Right atrium auricular region (tissue), 2 donors: ENCODE data around the gene GRIK4. TPM values are rescaled to one million over a fixed set of nuclear protein-coding genes. Genes with fewer than 3 reads are reported as not detected.

Experiments
- DNase-seq: peaks from one replicate; pipeline ENCODE4 v3.0.0-alpha.2; 2019; ENCODE audit warnings: low spot score
- H3K27ac ChIP-seq, 2 donors: fragments of 200-600 bp; sonication (generic); 1 replicate in 1 of 2; 2 replicates in 1 of 2; pipeline ENCODE4 v1.5.1; 2016 to 2019
- H3K27me3 ChIP-seq, 2 donors: fragments of 200-600 bp; sonication (generic); one replicate each; pipeline versions ENCODE4 v1.5.1 to v1.6.0; 2017 to 2019
- H3K36me3 ChIP-seq: fragments of 200-600 bp; sonication (generic); one replicate; pipeline ENCODE4 v1.5.1; 2016
- H3K4me1 ChIP-seq, 2 donors: fragments of 200-600 bp; sonication (generic); one replicate each; pipeline versions ENCODE4 v1.5.1 to v1.6.0; 2017 to 2019
- H3K4me3 ChIP-seq, 2 donors: fragments of 200-600 bp; sonication (generic); 1 replicate in 1 of 2; 2 replicates in 1 of 2; pipeline ENCODE4 v1.5.1; 2017 to 2019; ENCODE audit warnings: mild to moderate bottlenecking in 1 of 2, moderate library complexity in 1 of 2
- H3K9me3 ChIP-seq, 2 donors: fragments of 200-600 bp; sonication (generic); one replicate each; pipeline ENCODE4 v1.5.1; 2019
- total RNA-seq, 2 donors: library from RNA; depleted of rRNA; stranded (reverse); fragments of >200 nt; gene quantifications; one replicate each; pipeline ENCODE4 v1.1.0, GENCODE V29; 2016
- TF ChIP-seq, protein P1 (sequence below), 2 donors: fragments of 200-600 bp; sonication (generic); IDR thresholded peaks; one replicate each; pipeline ENCODE4 v1.5.1; 2019; ENCODE audit warnings: antibody characterized with exemption in 2 of 2

Gene GRIK4
- total RNA-seq, 2 donors from 2014 or later, result 0.04 to 0.30 TPM

DNA sequence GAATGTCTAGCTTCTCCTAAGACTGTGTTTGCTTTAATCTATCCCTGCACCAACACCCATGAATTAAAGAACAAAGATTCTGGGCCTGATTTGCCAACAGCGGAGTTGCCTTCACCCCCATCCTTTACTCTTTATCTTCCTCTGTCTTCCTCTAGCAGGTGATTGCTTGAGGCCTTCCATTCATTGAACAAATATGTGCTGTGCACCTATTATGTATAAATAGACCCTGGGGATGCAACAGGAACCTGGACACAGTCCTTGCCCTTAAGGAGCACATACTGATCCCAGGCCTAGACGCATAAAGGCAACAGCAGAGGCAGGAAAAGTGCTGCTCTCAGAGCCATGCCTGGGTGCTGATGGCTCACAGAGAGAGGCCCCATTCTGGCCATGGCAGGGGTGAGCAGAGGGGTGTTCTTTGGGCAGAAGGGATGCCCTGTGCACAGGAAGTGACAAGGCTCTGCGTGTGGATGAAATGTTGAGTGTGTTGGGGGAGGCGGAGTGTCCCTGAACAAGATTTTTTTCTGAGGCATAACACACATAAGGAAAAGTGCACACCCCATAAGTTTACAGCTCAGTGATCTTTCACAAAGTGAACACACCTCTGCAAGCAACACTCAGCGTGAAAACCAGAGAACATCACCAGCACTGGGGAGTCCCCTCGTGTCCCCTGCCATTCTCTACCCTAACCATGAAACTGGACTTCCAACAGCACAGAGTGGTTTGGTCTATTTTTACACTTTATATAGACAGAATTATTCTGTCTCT is 145.9 kb downstream of the GRIK4 start:
- DNase-seq, result no peak

DNA sequence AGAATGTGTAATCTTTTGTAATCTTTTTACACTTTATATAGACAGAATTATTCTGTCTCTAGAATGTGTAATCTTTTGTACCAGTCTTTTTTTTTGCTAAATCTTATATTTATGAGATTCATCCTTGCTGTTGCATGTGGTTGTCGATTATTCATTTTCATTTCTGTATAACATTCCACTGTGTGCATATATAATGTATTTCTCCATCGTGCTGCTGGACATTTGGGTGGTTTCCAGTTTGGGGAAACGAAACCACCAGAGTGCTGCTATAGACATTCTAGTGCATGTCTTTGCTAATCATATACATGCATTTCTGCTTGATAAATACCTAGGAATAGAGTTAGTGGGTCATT is 146.5 kb downstream of the GRIK4 start:
- Histone ChIP-seq H3K36me3 (no peaks in the 10 kb centered on the region), H3K4me1 (no peaks in the 10 kb centered on the region), H3K9me3 (no peaks in the 10 kb centered on the region), H3K27me3 (no peaks in the 10 kb centered on the region), H3K27ac (no peak overlapping the region), H3K4me3 (no peak overlapping the region)
- DNase-seq, result no peak
- TF ChIP-seq, protein P1, sequence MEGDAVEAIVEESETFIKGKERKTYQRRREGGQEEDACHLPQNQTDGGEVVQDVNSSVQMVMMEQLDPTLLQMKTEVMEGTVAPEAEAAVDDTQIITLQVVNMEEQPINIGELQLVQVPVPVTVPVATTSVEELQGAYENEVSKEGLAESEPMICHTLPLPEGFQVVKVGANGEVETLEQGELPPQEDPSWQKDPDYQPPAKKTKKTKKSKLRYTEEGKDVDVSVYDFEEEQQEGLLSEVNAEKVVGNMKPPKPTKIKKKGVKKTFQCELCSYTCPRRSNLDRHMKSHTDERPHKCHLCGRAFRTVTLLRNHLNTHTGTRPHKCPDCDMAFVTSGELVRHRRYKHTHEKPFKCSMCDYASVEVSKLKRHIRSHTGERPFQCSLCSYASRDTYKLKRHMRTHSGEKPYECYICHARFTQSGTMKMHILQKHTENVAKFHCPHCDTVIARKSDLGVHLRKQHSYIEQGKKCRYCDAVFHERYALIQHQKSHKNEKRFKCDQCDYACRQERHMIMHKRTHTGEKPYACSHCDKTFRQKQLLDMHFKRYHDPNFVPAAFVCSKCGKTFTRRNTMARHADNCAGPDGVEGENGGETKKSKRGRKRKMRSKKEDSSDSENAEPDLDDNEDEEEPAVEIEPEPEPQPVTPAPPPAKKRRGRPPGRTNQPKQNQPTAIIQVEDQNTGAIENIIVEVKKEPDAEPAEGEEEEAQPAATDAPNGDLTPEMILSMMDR (IDR thresholded peaks at IDR 0.05), result no peak

More for the DNA sequence above, 145.9 kb downstream of the GRIK4 start:
- Histone ChIP-seq H3K36me3 (no peaks in the 10 kb centered on the region), H3K4me3 (no peak overlapping the region), H3K27ac (no peak overlapping the region), H3K27me3 (no peaks in the 10 kb centered on the region), H3K4me1 (no peaks in the 10 kb centered on the region), H3K9me3 (no peaks in the 10 kb centered on the region)
- TF ChIP-seq, protein P1 (IDR thresholded peaks at IDR 0.05), result no peak

DNA sequence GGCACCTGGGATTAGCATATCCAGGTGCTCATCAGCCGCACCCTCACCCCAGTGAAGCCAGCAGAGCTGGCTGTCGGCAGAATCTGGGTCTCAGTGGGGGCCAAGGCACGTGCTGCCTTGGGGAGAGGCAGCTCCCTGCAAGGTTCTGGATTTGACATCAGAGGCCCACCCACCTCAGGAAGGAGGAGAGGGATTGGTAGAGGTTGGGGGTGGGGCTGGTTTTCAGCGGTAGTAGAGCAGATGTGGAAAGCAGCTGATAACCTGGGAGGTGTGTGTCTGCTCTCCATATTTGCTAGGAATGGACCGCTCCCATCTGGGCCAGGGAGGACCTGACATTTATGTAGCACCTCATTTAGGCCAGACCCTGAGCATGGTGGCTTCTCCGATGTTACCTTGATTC is 147.5 kb downstream of the GRIK4 start:
- H3K27me3 ChIP-seq, result no peaks in the 10 kb centered on the region

DNA sequence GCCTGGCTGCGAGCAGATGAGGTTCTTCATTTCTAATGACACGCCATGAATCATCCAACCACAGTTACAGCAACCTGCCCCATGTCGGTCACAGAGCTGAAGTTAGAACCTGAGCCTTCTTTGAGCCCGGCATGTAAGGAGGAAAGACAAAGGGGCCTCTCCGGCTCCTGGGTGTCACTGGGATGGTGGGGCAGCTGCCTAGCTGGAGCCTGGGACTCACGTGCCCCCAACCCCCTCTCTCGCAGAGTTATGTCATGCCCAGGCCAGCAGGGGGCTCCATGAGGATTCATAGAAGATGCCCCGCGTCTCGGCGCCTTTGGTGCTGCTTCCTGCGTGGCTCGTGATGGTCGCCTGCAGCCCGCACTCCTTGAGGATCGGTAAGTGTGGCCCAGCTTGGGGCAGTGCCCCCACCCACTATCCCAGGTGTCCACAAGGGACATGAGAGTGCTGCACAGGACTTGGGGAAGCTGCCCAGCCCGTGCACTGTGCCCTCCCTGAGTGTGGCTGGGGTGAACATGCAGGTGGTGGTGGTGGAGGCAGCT is 148.5 kb downstream of the GRIK4 start:
- Histone ChIP-seq H3K9me3 (no peaks in the 10 kb centered on the region), H3K4me1 (no peaks in the 10 kb centered on the region), H3K27ac (no peak overlapping the region), H3K36me3 (no peaks in the 10 kb centered on the region), H3K27me3 (no peaks in the 10 kb centered on the region), H3K4me3 (no peak overlapping the region)
- no peak for DNase-seq
- TF ChIP-seq, protein P1 (IDR thresholded peaks at IDR 0.05), result peak in 1 of 2 donors; percentile 55

More for the DNA sequence above, 147.5 kb downstream of the GRIK4 start:
- Histone ChIP-seq H3K36me3 (no peaks in the 10 kb centered on the region), H3K4me3 (no peak overlapping the region), H3K9me3 (no peaks in the 10 kb centered on the region), H3K27ac (no peak overlapping the region), H3K4me1 (no peaks in the 10 kb centered on the region)
- TF ChIP-seq, protein P1 (IDR thresholded peaks at IDR 0.05), result no peak
- no peak for DNase-seq

DNA sequence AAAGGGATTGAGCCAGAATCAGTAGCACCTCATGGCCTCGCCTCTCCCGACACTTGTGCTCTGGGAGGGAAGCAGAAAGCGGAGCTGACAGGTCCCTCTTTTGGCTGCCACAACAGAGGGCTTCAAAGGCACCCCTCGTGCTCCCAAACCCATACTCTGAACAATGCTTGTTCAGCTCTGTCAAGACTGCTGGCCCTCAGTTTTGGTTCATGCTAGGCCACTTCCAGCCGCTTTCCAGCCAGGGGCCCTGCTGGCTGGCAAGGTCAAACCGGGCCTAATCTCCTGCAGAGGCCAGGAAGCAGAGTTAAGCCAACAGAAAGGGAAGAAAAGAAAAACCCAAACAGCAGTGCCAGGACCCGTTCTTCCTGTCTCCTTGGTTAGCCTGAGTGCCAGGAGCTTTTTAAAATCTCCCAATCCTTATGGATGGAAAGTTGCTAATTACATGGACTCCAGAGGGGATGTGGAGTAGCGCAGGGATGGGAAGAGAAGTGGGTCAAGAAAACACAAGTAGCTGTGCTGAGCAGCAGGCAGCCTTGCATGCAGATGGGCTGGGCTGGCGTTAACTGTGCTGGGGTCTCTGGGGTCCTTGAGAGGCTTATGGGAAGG is 150.6 kb downstream of the GRIK4 start:
- H3K4me3 ChIP-seq, result no peak overlapping the region
- no peaks in the 10 kb centered on the region for H3K27me3 ChIP-seq
- no peaks in the 10 kb centered on the region for H3K36me3 ChIP-seq
- TF ChIP-seq, protein P1 (IDR thresholded peaks at IDR 0.05), result no peak
- no peak overlapping the region for H3K27ac ChIP-seq
- H3K9me3 ChIP-seq, result no peaks in the 10 kb centered on the region
- no peak for DNase-seq
- no peaks in the 10 kb centered on the region for H3K4me1 ChIP-seq
